AG04449 (cell line): ENCODE results near the gene CNPY3.

Source experiments
- CTCF ChIA-PET: fragments of 350-600 bp; formaldehyde crosslinking; extraction: SDS; loops from one replicate; lab custom pipeline; 2021; ENCODE audit warnings: antibody characterized with exemption; lab: Yijun Ruan, JAX
- POLR2A ChIA-PET: fragments of 400-600, 350-600 bp; formaldehyde crosslinking; extraction: SDS; loops from one replicate; lab custom pipeline; 2020; ENCODE audit warnings: antibody characterized with exemption, inconsistent platforms; lab: Yijun Ruan, JAX
- DNase-seq: peaks from one replicate; pipeline ENCODE4 v3.0.0-alpha.2; 2010; ENCODE audit warnings: low read depth, low spot score
- H3K4me3 ChIP-seq: 2 replicates; pipeline ENCODE4 v1.5.1; 2011; ENCODE audit warnings: low read depth, mild to moderate bottlenecking, control low read depth, low read length
- TF ChIP-seq, protein P1 (sequence below): IDR thresholded peaks from one replicate; pipeline ENCODE4 v1.5.1; 2011; ENCODE audit warnings: mild to moderate bottlenecking, moderate library complexity, low read length, control low read depth, inconsistent platforms; ENCODE audit not compliant: insufficient read depth; ENCODE audit errors: missing control alignments

Gene CNPY3

DNA sequence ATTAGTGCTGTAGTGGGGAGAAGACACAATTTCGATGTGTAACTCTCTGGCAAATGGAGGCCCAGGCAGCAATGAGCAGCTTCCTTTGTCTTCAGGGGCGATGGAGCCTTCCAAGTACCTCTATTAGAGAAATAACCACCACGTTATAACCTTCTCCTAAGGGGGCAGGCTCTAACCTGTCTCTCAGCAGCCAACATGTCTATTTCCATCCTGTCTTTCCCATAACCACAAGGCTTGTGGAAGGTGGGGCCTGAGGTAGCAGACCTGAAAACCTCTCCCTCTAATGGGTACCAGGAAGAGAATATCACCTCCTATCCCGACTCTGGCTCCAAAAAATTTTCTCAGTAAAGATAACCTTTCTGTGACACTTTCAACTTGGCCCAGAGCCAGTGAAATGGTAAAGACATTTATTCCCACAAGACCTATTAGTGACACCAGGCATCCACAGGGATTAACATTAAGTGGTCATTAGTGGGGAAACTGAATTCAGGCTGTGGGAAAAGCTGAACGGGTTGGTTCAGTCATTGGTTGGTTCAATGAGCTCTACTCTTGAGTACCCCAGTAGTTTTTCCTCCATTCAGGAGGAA, 45.7 kb downstream of the CNPY3 start:
- TF ChIP-seq, protein P1, sequence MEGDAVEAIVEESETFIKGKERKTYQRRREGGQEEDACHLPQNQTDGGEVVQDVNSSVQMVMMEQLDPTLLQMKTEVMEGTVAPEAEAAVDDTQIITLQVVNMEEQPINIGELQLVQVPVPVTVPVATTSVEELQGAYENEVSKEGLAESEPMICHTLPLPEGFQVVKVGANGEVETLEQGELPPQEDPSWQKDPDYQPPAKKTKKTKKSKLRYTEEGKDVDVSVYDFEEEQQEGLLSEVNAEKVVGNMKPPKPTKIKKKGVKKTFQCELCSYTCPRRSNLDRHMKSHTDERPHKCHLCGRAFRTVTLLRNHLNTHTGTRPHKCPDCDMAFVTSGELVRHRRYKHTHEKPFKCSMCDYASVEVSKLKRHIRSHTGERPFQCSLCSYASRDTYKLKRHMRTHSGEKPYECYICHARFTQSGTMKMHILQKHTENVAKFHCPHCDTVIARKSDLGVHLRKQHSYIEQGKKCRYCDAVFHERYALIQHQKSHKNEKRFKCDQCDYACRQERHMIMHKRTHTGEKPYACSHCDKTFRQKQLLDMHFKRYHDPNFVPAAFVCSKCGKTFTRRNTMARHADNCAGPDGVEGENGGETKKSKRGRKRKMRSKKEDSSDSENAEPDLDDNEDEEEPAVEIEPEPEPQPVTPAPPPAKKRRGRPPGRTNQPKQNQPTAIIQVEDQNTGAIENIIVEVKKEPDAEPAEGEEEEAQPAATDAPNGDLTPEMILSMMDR: no peak
- DNase-seq: no peak
- no peak overlapping the region for H3K4me3 ChIP-seq
- ChIA-PET CTCF (no interaction called here), POLR2A (interaction anchor here (1.0 kb wide), 1 partner anchor 9 kb away, joined by 4 read pairs; the partner anchor contains the start of gene PPP2R5D)

DNA sequence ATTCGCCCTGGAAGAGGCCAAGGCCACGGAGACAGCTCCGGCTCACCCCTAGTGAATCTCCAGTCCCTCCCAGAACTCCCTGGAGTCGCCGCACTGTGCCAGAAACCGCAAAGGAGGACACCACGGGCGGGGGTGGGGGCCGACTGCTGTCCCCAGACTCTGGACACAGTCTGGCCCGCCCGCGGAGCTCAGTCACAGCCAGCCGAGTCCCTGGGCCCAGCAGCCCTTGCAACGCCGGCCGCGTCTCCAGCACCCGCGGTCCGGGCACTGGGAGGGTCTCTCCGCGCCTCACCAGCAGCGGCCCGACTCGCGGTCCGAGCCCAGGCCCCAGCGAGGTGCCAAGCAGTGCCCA, 49.2 kb downstream of the CNPY3 start:
- TF ChIP-seq, protein P1: no peak
- ChIA-PET CTCF (interaction anchor here (0.9 to 2.0 kb wide), 6 partner anchors 7 to 165 kb away, joined by 3 to 5 read pairs (median 3); no protein-coding TSS in a partner anchor), POLR2A (interaction anchor here (0.7 to 2.2 kb wide), 6 partner anchors 8 to 196 kb away, joined by 3 to 17 read pairs (median 4); partner anchors contain the start of gene CNPY3)
- peak overlapping the region; percentile 78 for H3K4me3 ChIP-seq
- no peak for DNase-seq

DNA sequence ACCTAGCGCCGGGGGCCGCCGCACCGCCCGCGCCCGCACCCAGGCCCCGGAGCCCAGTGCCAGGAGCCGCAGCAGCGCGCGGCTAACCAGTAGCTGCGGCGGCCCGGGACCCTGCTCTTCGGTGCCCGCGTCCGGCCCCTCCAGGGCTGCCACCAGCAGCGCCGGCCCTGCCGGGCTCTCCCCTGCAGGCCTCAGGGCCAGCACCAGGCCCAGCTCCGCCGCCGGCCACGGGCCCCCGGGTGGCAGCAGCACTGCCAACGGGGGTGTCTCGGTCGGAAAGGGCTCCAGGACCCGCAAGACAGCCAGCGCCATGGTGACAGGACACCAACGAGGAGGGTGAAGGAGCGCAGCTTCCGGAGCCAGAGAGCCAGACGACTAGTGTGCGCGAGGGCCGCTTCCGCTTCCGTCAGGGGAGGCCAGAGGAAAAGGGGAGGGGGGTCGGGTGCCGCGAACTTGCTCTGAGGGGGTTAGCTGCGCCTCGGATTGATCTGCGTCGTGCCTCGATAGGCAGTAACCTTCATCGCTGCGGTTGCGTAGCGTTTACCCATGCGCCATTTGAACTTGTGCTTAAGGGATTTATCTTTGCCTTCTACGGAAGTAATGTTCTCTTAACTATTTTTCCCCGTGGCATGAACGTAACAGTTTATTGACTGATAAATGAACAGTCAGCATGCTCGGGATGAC, 49.7 kb downstream of the CNPY3 start, which contains the start of gene PEX6:
TSS of gene PEX6 (minus strand) at position 343 of the 684 bp plus-strand sequence. CDS start at position 312, 31 bp downstream.
- TF ChIP-seq, protein P1: no peak
- H3K4me3 ChIP-seq: peak within 1 kb of the TSS; percentile 78
- CTCF ChIA-PET: interaction anchor here (0.9 to 2.0 kb wide), 7 partner anchors 8 to 164 kb away, joined by 3 to 5 read pairs (median 3); no protein-coding TSS in a partner anchor
- POLR2A ChIA-PET: interaction anchor here (0.7 to 2.2 kb wide), 7 partner anchors 9 to 195 kb away, joined by 3 to 17 read pairs (median 4); partner anchors contain the start of gene CNPY3
- peak; percentile 23 for DNase-seq

DNA sequence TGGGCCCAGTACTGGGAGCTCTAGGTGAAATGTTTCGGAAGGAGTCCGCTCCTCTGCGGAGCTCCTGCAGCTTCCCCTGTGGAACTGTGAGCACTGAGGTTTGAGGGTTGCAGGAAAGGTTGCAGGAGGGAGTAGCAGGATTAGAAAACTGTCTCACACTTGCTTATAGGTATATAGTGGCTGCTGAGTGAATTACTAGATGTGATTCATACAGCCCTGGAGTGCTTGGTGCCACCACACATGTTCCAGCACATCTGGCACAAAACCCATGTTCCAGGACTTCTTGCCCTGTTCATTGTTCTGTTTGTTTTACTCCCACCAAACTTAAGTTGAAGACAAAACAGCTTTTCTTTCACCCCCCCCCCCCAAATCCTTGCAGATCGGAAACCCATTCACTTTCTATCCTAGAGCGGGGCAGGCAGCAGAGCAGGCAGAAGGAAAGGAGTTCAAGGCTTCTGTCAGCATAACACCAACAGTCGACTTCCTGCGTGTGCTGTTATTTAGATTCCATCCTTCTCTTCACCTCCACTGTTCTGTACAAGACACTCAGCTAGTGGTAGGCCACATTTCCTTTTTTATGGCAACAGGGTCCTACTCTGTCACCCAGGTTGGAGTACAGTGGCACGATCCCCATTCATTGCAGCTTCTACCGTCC, 50.4 kb downstream of the CNPY3 start:
- CTCF ChIA-PET: interaction anchor here (1.1 to 2.0 kb wide), 5 partner anchors 8 to 164 kb away, joined by 3 to 5 read pairs (median 3); no protein-coding TSS in a partner anchor
- POLR2A ChIA-PET: interaction anchor here (0.7 to 2.2 kb wide), 5 partner anchors 9 to 50 kb away, joined by 3 to 17 read pairs (median 4); partner anchors contain the start of gene CNPY3
- TF ChIP-seq, protein P1: no peak
- DNase-seq: no peak
- H3K4me3 ChIP-seq: peak overlapping the region; percentile 78

DNA sequence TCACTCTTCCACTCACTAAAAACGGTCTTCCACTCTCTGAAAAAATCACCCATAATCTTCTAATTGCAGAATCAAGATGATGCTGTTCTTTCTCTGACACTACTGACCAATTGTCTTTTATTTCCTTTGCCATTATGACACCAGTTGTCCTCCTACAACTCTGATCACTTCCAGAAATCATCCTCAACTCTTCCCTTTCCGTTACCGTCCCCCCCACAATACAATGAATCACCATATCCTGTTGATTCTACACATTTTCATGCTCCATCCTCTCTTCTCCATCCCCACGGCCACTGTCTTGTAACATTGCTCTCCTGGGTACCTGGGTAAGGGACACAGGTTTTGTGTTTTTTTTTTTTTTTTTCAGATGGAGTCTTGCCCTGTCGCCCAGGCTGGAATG, 52.6 kb downstream of the CNPY3 start:
- DNase-seq: no peak
- ChIA-PET POLR2A (no interaction called here), CTCF (no interaction called here)
- H3K4me3 ChIP-seq: no peak overlapping the region
- TF ChIP-seq, protein P1: no peak
